ENCODE measurements around the gene ANKRD44.

- TF ChIP-seq CTCF (IDR thresholded peaks at IDR 0.05; ENCODE audit: low read depth, low read length, poor library complexity, severe bottlenecking) (no peak), EZH2phosphoT487 (IDR thresholded peaks at IDR 0.05; ENCODE audit: borderline replicate concordance, low read length) (no peak)
Measured at GRCh38 chr2:197189426-197190099, 121.0 kb downstream of the ANKRD44 start.

Measured in DOHH2 (cell line).